Dedifferentiated amniotic fluid mesenchymal stem cell (primary cell): Measurements from ENCODE around the gene TNNC2.
"Not testable (repeated sequence)": the region's sequence is repeated elsewhere in the genome, so short reads cannot be mapped to it uniquely, and the experiment has no call there.

Experiments
- DNase-seq: peaks from one replicate; pipeline ENCODE4 v3.0.0-alpha.2; 2016; ENCODE audit errors: extremely low spot score

The TNNC2 gene

GRCh38 chr20:45822857-45823256 is 4.3 kb downstream of the TNNC2 start:
- DNase-seq: no peak

- no peak for DNase-seq
These were observed 5.2 kb downstream of the TNNC2 start for GRCh38 chr20:45821947-45822346.

- no peak for DNase-seq
These were observed 7.6 kb downstream of the TNNC2 start for GRCh38 chr20:45819466-45819865.

- DNase-seq: no peak
These were observed 8.9 kb downstream of the TNNC2 start for GRCh38 chr20:45818239-45818638.

GRCh38 chr20:45817376-45818194 is 9.5 kb downstream of the TNNC2 start:
- peak; percentile 60 for DNase-seq

GRCh38 chr20:45816951-45817350 is 10.2 kb downstream of the TNNC2 start:
- no peak for DNase-seq

- DNase-seq: no peak
These were observed 12.8 kb downstream of the TNNC2 start for GRCh38 chr20:45814314-45814713.

- DNase-seq: no peak
These were observed 13.6 kb downstream of the TNNC2 start for GRCh38 chr20:45813489-45813888.

- no peak for DNase-seq
These were observed 14.1 kb downstream of the TNNC2 start for GRCh38 chr20:45813006-45813340.

- DNase-seq: peak; percentile 99
These were observed 14.7 kb downstream of the TNNC2 start, which contains the start of gene UBE2C for GRCh38 chr20:45812157-45813005. TSS of gene UBE2C (plus strand) at chr20:45812644. CDS start at chr20:45812696, 52 bp downstream.

GRCh38 chr20:45810191-45810970 is 16.7 kb downstream of the TNNC2 start:
- DNase-seq: no peak

GRCh38 chr20:45801851-45802250 is 25.3 kb downstream of the TNNC2 start:
- no peak for DNase-seq

- DNase-seq: peak; percentile 55
These were observed 28.0 kb downstream of the TNNC2 start for GRCh38 chr20:45798935-45799642.

- not testable (repeated sequence) for DNase-seq
These were observed 29.2 kb downstream of the TNNC2 start for GRCh38 chr20:45797955-45798354.

GRCh38 chr20:45797510-45797909 is 29.6 kb downstream of the TNNC2 start:
- not testable (repeated sequence) for DNase-seq

GRCh38 chr20:45796337-45797065 is 30.6 kb downstream of the TNNC2 start:
- no peak for DNase-seq

GRCh38 chr20:45792317-45793118 is 34.6 kb downstream of the TNNC2 start:
- no peak for DNase-seq

GRCh38 chr20:45788351-45788750 is 38.8 kb downstream of the TNNC2 start:
- DNase-seq: no peak

GRCh38 chr20:45783656-45784294 is 43.3 kb downstream of the TNNC2 start:
- no peak for DNase-seq
